Activated CD8-positive, alpha-beta T cell treated with anti-CD3 and anti-CD28 coated beads, Interleukin-2, amount 10 ng/mL, durations not matched to agents 7 days and 5 days (primary cell): ENCODE measurements around the gene HES7. TPM values are rescaled to one million over a fixed set of nuclear protein-coding genes. Genes with fewer than 3 reads are reported as not detected.

Experiments
- ATAC-seq: fragments of 150-1000 bp; cut with Tn5 transposase; one replicate; pipeline ENCODE4 v1.10.0; 2021; ENCODE audit warnings: moderate library complexity
- CTCF ChIA-PET: fragments of 350-600 bp; sonication (Branson Sonifier 250); formaldehyde crosslinking; loops from one replicate; lab custom pipeline; 2021; ENCODE audit warnings: antibody characterized with exemption; lab: Charles Lee
- POLR2A ChIA-PET: fragments of 350-600 bp; sonication (Branson Sonifier 250); formaldehyde crosslinking; loops from one replicate; lab custom pipeline; 2021; ENCODE audit warnings: antibody characterized with exemption; lab: Charles Lee
- DNase-seq: peaks from one replicate; pipeline ENCODE4 v3.0.0-alpha.2; 2020
- H3K27ac Mint-ChIP-seq: one replicate; pipeline ENCODE4 v1.8.0; 2021; ENCODE audit warnings: mild to moderate bottlenecking, mixed read lengths
- H3K27me3 Mint-ChIP-seq: one replicate; pipeline ENCODE4 v1.8.0; 2021; ENCODE audit warnings: low read depth, mixed read lengths
- H3K36me3 Mint-ChIP-seq: one replicate; pipeline ENCODE4 v1.8.0; 2021; ENCODE audit warnings: low read depth, mixed read lengths
- H3K4me1 Mint-ChIP-seq: one replicate; pipeline ENCODE4 v1.8.0; 2021; ENCODE audit warnings: low read depth, mixed read lengths
- H3K4me3 Mint-ChIP-seq: one replicate; pipeline ENCODE4 v1.8.0; 2021; ENCODE audit warnings: mild to moderate bottlenecking, mixed read lengths
- H3K9me3 Mint-ChIP-seq: one replicate; pipeline ENCODE4 v1.8.0; 2022; ENCODE audit warnings: mixed read lengths; ENCODE audit not compliant: insufficient read depth
- total RNA-seq, 2 experiments: library from RNA; stranded (reverse); gene quantifications; one replicate each; pipeline ENCODE4 v1.2.3, GENCODE V29; 2021

HES7 gene
- total RNA-seq, 2 experiments from 2014 or later: 0.29 TPM; not detected in 1

DNA sequence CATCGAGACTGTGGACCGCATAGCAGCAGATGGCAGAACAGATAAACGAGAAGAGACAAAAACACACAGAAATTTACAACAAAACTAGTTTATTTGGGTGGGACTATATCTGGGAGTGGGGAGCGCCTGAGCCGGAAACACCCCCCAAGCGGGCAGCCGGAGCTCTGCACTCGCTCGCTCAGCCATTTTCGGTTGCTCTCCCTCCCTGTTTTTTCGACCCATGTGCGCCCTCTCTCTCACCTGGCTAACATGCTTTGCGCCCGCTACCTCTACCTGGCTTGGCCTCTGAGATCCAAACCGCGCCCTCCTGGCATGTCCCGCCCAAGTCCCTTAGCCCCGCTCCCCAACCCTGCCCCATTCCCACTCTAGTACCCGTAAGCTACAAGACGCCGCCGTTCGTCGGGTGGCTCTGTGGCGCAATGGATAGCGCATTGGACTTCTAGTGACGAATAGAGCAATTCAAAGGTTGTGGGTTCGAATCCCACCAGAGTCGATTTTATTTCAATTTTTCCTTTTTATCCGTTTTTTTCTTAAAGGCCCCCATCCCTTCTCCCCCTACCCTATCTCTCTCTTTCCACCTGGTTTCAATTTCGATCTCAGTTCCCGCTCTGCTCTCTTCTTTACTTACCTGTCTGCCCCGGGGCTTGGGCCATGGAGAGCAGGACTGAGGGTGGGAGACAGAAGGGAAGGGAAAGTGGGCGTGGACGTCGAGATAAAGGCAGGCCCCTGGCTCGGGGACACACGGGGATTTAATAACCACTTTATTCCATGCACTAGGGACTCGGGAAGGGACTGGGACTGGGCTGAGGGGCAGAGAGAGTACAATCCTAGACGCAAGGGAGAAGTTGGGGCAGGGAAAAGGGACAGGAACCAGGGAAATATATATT is 3.1 kb downstream of the HES7 start:
- CTCF ChIA-PET: interaction anchor here (0.9 to 6.9 kb wide), 26 partner anchors 11 to 434 kb away, joined by 3 to 93 read pairs (median 20); partner anchors contain the start of genes BORCS6, CTC1, KRABD2 and PFAS
- peak; percentile 13 for ATAC-seq
- peaks cover 7% of the 10 kb centered on the region for H3K36me3 Mint-ChIP-seq
- peaks cover 69% of the 10 kb centered on the region for H3K4me1 Mint-ChIP-seq
- peak overlapping the region; percentile 95 for H3K27ac Mint-ChIP-seq
- no peaks in the 10 kb centered on the region for H3K9me3 Mint-ChIP-seq
- peak; percentile 83 for DNase-seq
- peak overlapping the region; percentile 89 for H3K4me3 Mint-ChIP-seq
- peaks cover 60% of the 10 kb centered on the region for H3K27me3 Mint-ChIP-seq
- POLR2A ChIA-PET: interaction anchor here (0.6 to 2.9 kb wide), 10 partner anchors 18 to 262 kb away, joined by 3 to 42 read pairs (median 5); partner anchors contain the start of genes CTC1, SLC25A35 and VAMP2

DNA sequence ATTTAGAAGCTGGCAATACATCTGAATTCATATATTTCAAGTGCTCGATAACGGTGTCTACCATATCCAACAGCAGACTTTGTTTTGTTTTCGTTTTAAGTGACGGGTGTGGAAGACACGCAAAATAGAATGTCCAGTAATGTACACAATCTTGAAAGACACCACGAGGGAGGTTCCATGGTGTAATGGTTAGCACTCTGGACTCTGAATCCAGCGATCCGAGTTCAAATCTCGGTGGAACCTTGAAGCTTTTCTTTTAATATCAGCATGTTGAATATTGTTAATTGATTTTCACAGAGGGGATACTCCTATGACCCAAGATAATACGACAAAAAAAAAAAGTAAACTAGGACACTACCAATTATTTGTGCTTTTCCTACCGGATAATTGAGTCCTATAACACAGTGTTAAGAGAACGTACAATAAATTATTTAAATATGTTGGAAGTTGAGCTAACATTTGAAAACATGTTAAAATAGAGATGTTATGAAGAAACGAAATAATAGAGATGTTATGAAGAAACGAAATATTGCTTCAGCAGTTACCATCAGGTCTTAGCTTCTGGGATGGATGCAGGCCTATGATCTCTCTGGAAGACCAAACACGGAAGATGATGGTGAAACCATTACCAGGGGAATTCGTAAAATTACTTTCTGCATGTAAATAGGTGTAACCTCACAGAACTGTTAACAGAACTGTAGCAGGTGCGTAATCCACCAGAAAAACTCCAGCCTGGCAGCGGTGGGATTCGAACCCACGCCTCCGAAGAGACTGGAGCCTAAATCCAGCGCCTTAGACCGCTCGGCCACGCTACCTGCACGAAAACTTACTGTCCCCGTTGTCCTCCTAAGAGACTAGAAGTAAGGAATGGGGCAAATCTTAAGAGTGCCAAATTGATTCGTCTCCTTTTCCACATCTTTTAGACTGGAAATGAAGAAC is 4.1 kb downstream of the HES7 start:
- peak overlapping the region; percentile 89 for H3K4me3 Mint-ChIP-seq
- ChIA-PET POLR2A (interaction anchor here (0.6 to 2.9 kb wide), 18 partner anchors 19 to 433 kb away, joined by 3 to 42 read pairs (median 4); partner anchors contain the start of genes CTC1, SLC25A35 and VAMP2), CTCF (interaction anchor here (0.6 to 6.9 kb wide), 53 partner anchors 7 to 433 kb away, joined by 3 to 93 read pairs (median 5); partner anchors contain the start of genes AURKB, BORCS6, CNTROB and CTC1)
- H3K4me1 Mint-ChIP-seq: peaks cover 60% of the 10 kb centered on the region
- peak overlapping the region; percentile 95 for H3K27ac Mint-ChIP-seq
- H3K36me3 Mint-ChIP-seq: peaks cover 5% of the 10 kb centered on the region
- peaks cover 62% of the 10 kb centered on the region for H3K27me3 Mint-ChIP-seq
- H3K9me3 Mint-ChIP-seq: no peaks in the 10 kb centered on the region
- DNase-seq (peak; percentile 93), ATAC-seq (peak; percentile 39)

- H3K27me3 Mint-ChIP-seq: peaks cover 57% of the 10 kb centered on the region
- H3K4me1 Mint-ChIP-seq: peaks cover 51% of the 10 kb centered on the region
- H3K27ac Mint-ChIP-seq: peak overlapping the region; percentile 95
- POLR2A ChIA-PET: interaction anchor here (0.7 to 2.9 kb wide), 12 partner anchors 37 to 433 kb away, joined by 3 to 42 read pairs (median 4); partner anchors contain the start of genes CTC1 and VAMP2
- peak; percentile 90 for DNase-seq
- CTCF ChIA-PET: interaction anchor here (0.6 to 6.9 kb wide), 51 partner anchors 8 to 432 kb away, joined by 3 to 93 read pairs (median 5); partner anchors contain the start of genes AURKB, BORCS6, CNTROB and CTC1
- peak overlapping the region; percentile 89 for H3K4me3 Mint-ChIP-seq
- peak; percentile 70 for ATAC-seq
- H3K36me3 Mint-ChIP-seq: peaks cover 5% of the 10 kb centered on the region
- H3K9me3 Mint-ChIP-seq: no peaks in the 10 kb centered on the region
Measured at GRCh38 chr17:8118769-8119580, 4.9 kb downstream of the HES7 start.

DNA sequence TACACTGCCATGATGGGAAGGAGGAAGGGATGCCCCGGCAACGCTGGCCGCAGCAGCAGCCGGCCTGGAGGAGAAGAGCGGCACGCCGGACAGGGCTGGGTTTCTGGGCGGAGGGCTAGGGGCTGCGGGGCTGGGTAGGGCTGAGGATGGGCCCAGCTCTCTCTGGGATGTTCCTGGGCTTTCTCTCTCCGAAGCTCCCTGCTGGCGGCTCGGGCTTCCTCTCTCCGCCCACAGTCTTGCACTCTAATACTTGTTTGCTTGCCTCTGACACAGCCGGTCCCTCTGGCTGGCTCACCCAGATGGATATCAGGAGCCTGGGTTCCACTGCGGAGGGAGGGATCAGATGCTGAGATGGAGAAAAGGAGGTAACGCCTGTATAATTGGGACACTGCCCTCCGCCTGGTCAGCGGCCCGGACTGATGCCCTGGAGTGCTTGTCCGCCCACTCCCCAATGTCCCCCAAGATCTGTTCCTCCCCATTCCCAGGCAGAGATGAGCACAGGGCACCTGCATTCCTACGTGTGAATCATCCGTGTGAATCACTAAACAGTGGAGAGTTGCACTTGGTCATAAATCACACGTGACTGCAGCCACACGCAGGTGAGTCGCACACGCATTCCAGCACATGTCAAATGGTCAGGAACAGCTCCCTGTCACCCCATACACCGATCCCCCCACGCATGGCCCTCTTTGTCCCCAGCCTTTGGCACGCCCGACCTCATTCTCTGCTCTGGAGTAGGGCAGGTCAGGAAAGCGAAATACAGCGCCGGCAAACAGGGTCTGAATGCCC is 5.7 kb downstream of the HES7 start, which contains the start of gene ALOXE3:
Gene ALOXE3 (minus strand): TSS at position 535 of the 789 bp plus-strand sequence. CDS start 524 bp downstream, at position 11.
- CTCF ChIA-PET: interaction anchor here (0.6 to 6.9 kb wide), 28 partner anchors 9 to 431 kb away, joined by 3 to 93 read pairs (median 18); partner anchors contain the start of genes CTC1, KRABD2, PFAS and TP53
- H3K36me3 Mint-ChIP-seq: peaks cover 5% of the 10 kb centered on the region
- peak within 1 kb of the TSS; percentile 89 for H3K4me3 Mint-ChIP-seq
- DNase-seq: no peak
- POLR2A ChIA-PET: interaction anchor here (0.6 to 2.9 kb wide), 4 partner anchors 38 to 129 kb away, joined by 3 to 42 read pairs (median 14); partner anchors contain the start of gene CTC1
- peak within 1 kb of the TSS; percentile 91 for H3K27ac Mint-ChIP-seq
- ATAC-seq: no peak
- H3K4me1 Mint-ChIP-seq: peaks cover 43% of the 10 kb centered on the region
- H3K9me3 Mint-ChIP-seq: no peaks in the 10 kb centered on the region
- H3K27me3 Mint-ChIP-seq: peaks cover 51% of the 10 kb centered on the region

DNA sequence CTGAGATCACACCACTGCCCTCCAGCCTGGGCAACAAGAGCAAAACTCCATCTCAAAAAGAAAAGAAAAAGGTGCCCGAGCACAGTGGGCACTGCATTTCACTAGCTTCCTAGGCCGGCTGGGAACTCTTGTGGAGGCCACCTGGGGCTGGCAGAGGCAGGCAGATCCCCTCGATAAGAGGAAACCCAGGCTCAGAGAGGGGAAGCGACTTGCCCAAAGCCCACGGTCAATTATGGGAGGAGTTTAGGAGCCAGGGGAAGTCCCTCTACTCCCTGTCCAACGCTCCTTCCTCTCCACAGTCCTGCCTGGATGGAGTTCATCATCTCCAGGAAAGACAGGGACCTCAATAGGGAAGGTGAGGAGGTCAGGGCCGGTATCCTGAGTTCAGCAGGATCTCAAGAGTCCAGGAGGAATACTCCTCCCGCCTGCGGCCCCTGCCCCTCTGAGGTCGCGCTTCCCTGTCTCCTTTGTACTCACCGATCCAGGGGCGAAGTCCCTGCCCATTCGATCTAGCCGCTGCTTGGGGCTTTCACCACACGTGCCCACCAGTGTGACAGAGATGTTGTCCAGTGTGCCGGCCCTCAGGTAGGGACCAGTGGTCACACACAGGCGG is 6.4 kb downstream of the HES7 start:
- no peak overlapping the region for H3K27ac Mint-ChIP-seq
- no peak for ATAC-seq
- POLR2A ChIA-PET: interaction anchor here (0.6 to 0.8 kb wide), 2 partner anchors 13 to 56 kb away, joined by 3 to 4 read pairs; no protein-coding TSS in a partner anchor
- CTCF ChIA-PET: interaction anchor here (0.6 to 6.9 kb wide), 13 partner anchors 8 to 502 kb away, joined by 4 to 93 read pairs (median 27); partner anchors contain the start of genes KRABD2 and VAMP2
- H3K4me3 Mint-ChIP-seq: peak overlapping the region; percentile 89
- H3K36me3 Mint-ChIP-seq: peaks cover 5% of the 10 kb centered on the region
- H3K27me3 Mint-ChIP-seq: peaks cover 50% of the 10 kb centered on the region
- no peak for DNase-seq
- H3K4me1 Mint-ChIP-seq: peaks cover 37% of the 10 kb centered on the region
- H3K9me3 Mint-ChIP-seq: no peaks in the 10 kb centered on the region

GRCh38 chr17:8116776-8117175 is 7.1 kb downstream of the HES7 start:
- Mint-ChIP-seq H3K27ac (no peak overlapping the region), H3K4me1 (peaks cover 35% of the 10 kb centered on the region), H3K9me3 (no peaks in the 10 kb centered on the region), H3K4me3 (no peak overlapping the region), H3K27me3 (peaks cover 48% of the 10 kb centered on the region), H3K36me3 (peaks cover 5% of the 10 kb centered on the region)
- DNase-seq: no peak
- POLR2A ChIA-PET: interaction anchor here (0.8 to 1.3 kb wide), 2 partner anchors 12 to 56 kb away, joined by 4 to 5 read pairs; no protein-coding TSS in a partner anchor
- CTCF ChIA-PET: interaction anchor here (0.6 to 6.9 kb wide), 8 partner anchors 11 to 501 kb away, joined by 4 to 93 read pairs (median 28); no protein-coding TSS in a partner anchor
- no peak for ATAC-seq

DNA sequence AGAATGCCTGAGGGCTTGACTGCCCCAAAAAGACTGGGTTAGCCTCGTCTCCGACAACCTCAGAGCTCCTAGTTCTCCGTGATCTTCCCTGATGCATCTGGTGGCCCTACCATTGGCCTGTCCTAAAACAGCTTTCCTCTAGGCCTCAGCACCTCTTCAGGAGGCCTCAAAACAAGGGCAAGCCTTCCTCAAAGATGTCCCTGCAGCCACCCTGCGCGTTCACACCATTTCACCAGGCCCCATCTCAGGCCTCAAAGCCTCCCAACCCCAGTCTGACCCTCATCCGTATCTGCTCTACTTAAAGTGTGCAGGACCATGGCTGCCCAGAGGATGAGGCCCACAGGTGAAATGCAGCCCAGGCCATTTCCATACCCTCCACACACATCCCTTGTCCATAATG is 13.0 kb downstream of the HES7 start:
- H3K36me3 Mint-ChIP-seq: no peaks in the 10 kb centered on the region
- CTCF ChIA-PET: interaction anchor here (0.7 to 12.5 kb wide), 26 partner anchors 8 to 432 kb away, joined by 3 to 174 read pairs (median 5); partner anchors contain the start of genes ALOX12B, ALOXE3, HES7 and SLC25A35
- ATAC-seq (no peak), DNase-seq (no peak)
- peaks cover 38% of the 10 kb centered on the region for H3K27me3 Mint-ChIP-seq
- H3K9me3 Mint-ChIP-seq: no peaks in the 10 kb centered on the region
- H3K4me3 Mint-ChIP-seq: no peak overlapping the region
- POLR2A ChIA-PET: interaction anchor here (0.7 to 1.3 kb wide), 3 partner anchors 62 to 424 kb away, joined by 3 to 9 read pairs (median 3); no protein-coding TSS in a partner anchor
- no peak overlapping the region for H3K27ac Mint-ChIP-seq
- peaks cover 13% of the 10 kb centered on the region for H3K4me1 Mint-ChIP-seq

DNA sequence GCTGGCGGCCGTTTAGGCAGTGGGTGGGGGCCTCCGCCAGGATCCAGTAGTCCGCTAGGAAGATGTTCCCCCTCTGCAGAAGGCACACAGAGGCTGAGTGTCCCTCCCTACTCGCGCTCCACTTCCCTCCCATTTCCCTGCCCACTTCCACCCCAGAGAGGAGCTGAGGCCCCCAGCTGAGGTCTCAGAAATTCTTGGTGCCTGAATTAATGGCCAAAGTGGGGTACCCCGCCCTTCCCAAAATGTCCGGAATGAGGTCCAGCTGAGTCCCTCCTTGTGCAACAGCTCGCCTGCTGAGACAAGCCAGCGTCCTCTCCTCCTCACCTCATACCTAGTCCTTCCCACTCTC is 13.5 kb downstream of the HES7 start:
- no peaks in the 10 kb centered on the region for H3K9me3 Mint-ChIP-seq
- DNase-seq (no peak), ATAC-seq (no peak)
- H3K4me3 Mint-ChIP-seq: no peak overlapping the region
- CTCF ChIA-PET: interaction anchor here (0.7 to 12.5 kb wide), 28 partner anchors 9 to 431 kb away, joined by 3 to 174 read pairs (median 5); partner anchors contain the start of genes ALOX12B, ALOXE3, HES7 and SLC25A35
- peaks cover 13% of the 10 kb centered on the region for H3K4me1 Mint-ChIP-seq
- peaks cover 36% of the 10 kb centered on the region for H3K27me3 Mint-ChIP-seq
- H3K36me3 Mint-ChIP-seq: no peaks in the 10 kb centered on the region
- H3K27ac Mint-ChIP-seq: no peak overlapping the region
- POLR2A ChIA-PET: interaction anchor here (0.6 to 1.3 kb wide), 4 partner anchors 63 to 424 kb away, joined by 3 to 9 read pairs (median 3); no protein-coding TSS in a partner anchor
